Caki2 (cell line): ENCODE data around the gene ZNF177. TPM values are rescaled to one million over a fixed set of nuclear protein-coding genes. Genes with fewer than 3 reads are reported as not detected.

Experiments used
- DNase-seq: peaks from one replicate; pipeline ENCODE4 v3.0.0-alpha.2; 2015; ENCODE audit warnings: low read depth
- in situ Hi-C: cut with HindIII; loops from 2 replicates; pipeline ENCODE4 v1.10.0; 2016; ENCODE audit warnings: low sequenced_read_pairs, low pct_unique_long_range_greater_than_20kb, mixed read lengths
- total RNA-seq: library from RNA; depleted of rRNA; stranded (reverse); fragments of >200 nt; shearing (Covaris generic); gene quantifications from 2 replicates; pipeline ENCODE4 v1.2.3, GENCODE V29; 2014; ENCODE audit warnings: low replicate concordance; rRNA removed

The ZNF177 gene
- total RNA-seq, 1 experiment from 2014 or later = 0.17 TPM

- peak; percentile 85 for DNase-seq
- in situ Hi-C loops = no loop called here
These were observed 44.1 kb downstream of the ZNF177 start for GRCh38 chr19:9406798-9407352.

GRCh38 chr19:9407827-9408226, 45.0 kb downstream of the ZNF177 start:
- DNase-seq = no peak
- in situ Hi-C loops = no loop called here

- in situ Hi-C loops = no loop called here
- no peak for DNase-seq
These were observed 50.6 kb downstream of the ZNF177 start for GRCh38 chr19:9413240-9413954.

- DNase-seq = no peak
- in situ Hi-C loops = no loop called here
These were observed 65.1 kb downstream of the ZNF177 start for GRCh38 chr19:9427941-9428340.

GRCh38 chr19:9430444-9430843, 67.6 kb downstream of the ZNF177 start:
- in situ Hi-C loops = no loop called here
- no peak for DNase-seq

- in situ Hi-C loops = no loop called here
- no peak for DNase-seq
These were observed 68.7 kb downstream of the ZNF177 start for GRCh38 chr19:9431475-9431874.

Other genes starting within 250 kb of the ZNF177 start
- gene OR7G1, start 247.2 kb upstream of the ZNF177 start, total RNA-seq = not detected in 2 replicates
- not detected in 2 replicates for gene OR7G3, start 236.1 kb upstream of the ZNF177 start, total RNA-seq
- 7.1 and 16.2 TPM in 2 replicates for gene ZNF317, start 222.6 kb upstream of the ZNF177 start, total RNA-seq
- gene OR7D2, start 184.0 kb upstream of the ZNF177 start, total RNA-seq = not detected in 2 replicates
- gene OR7D4, start 143.4 kb upstream of the ZNF177 start, total RNA-seq = not detected in 2 replicates
- not detected in 2 replicates for gene OR7E24, start 112.1 kb upstream of the ZNF177 start, total RNA-seq
- 0.96 and 8.6 TPM in 2 replicates for gene ZNF699, start 53.2 kb upstream of the ZNF177 start, total RNA-seq
- 3.9 and 4.6 TPM in 2 replicates for gene ZNF559, start 38.8 kb upstream of the ZNF177 start, total RNA-seq
- gene ZNF266, start 72.6 kb downstream of the ZNF177 start, total RNA-seq = 5.4 and 6.9 TPM in 2 replicates
- not detected in 2 replicates for gene ZNF560, start 135.6 kb downstream of the ZNF177 start, total RNA-seq
- 0.14 TPM in 1 of 2 replicates, not detected in the other for gene ZNF426, start 175.6 kb downstream of the ZNF177 start, total RNA-seq
- 7.4 and 13.3 TPM in 2 replicates for gene ZNF121, start 221.5 kb downstream of the ZNF177 start, total RNA-seq